HepG2 (cell line): ENCODE measurements around the gene DUSP12. TPM values are rescaled to one million over a fixed set of nuclear protein-coding genes. Genes with fewer than 3 reads are reported as not detected.

ENCODE experiments used
- BRCA1 ChIP-seq: sonication (generic); formaldehyde crosslinking; IDR thresholded peaks from 2 replicates; pipeline ENCODE4 v1.4.0; 2020; ENCODE audit warnings: missing genetic modification reagents
- HDAC2 ChIP-seq: sonication (generic); formaldehyde crosslinking; IDR thresholded peaks from 2 replicates; pipeline ENCODE4 v1.4.0; 2020; ENCODE audit warnings: missing genetic modification reagents
- NFYC ChIP-seq: IDR thresholded peaks from 2 replicates; pipeline ENCODE4 v1.6.1; 2016; ENCODE audit warnings: missing genetic modification reagents, missing compliant biosample characterization
- NONO ChIP-seq, 2 experiments: fragments of 450-650 bp in 1 of 2; sonication (generic) in 1 of 2; formaldehyde crosslinking in 1 of 2; IDR thresholded peaks in 1 of 2; conservative IDR thresholded peaks in 1 of 2; 2 replicates each; pipeline versions ENCODE4 v1.6.1 to v1.8.0; 2017 to 2022; ENCODE audit warnings: mild to moderate bottlenecking in 1 of 2, missing genetic modification reagents in 1 of 2, moderate library complexity in 1 of 2
- PHF8 ChIP-seq: sonication (generic); formaldehyde crosslinking; IDR thresholded peaks from 2 replicates; pipeline ENCODE4 v1.5.0; 2020; ENCODE audit warnings: missing genetic modification reagents
- SMARCC2 ChIP-seq: fragments of 450-650 bp; IDR thresholded peaks from 2 replicates; pipeline ENCODE4 v1.6.1; 2017; ENCODE audit warnings: antibody characterized with exemption, mild to moderate bottlenecking
- SSRP1 ChIP-seq: IDR thresholded peaks from 2 replicates; pipeline ENCODE4 v1.6.1; 2016; ENCODE audit warnings: control low read depth
- THAP11 ChIP-seq: IDR thresholded peaks from 2 replicates; pipeline ENCODE4 v1.6.1; 2016; ENCODE audit warnings: missing biosample characterization, missing genetic modification reagents
- XRCC5 ChIP-seq: fragments of 200-400 bp; formaldehyde crosslinking; optimal IDR thresholded peaks from 2 replicates; pipeline ENCODE3; 2017; ENCODE audit warnings: mild to moderate bottlenecking, low read length
- ZNF749 ChIP-seq: sonication (generic); formaldehyde crosslinking; IDR thresholded peaks from 2 replicates; pipeline ENCODE4 v1.8.0; 2022; ENCODE audit warnings: mild to moderate bottlenecking, missing genetic modification reagents, moderate library complexity, borderline replicate concordance
- ZNF768 ChIP-seq: sonication (generic); formaldehyde crosslinking; IDR thresholded peaks from 2 replicates; pipeline ENCODE4 v1.4.0; 2020; ENCODE audit warnings: missing genetic modification reagents
- polyA plus RNA-seq, 8 experiments: library from polyadenylated mRNA; depleted of rRNA in 3 of 8; stranded (reverse) in 7 of 8; unstranded in 1 of 8; fragments of >200 nt; fragmentation: Illumina TruSeq in 4 of 8; extraction: Trizol in 4 of 8; gene quantifications; 2 replicates each; pipeline versions ENCODE4 v1.2.1 to v1.2.3, GENCODE V29; 2011 to 2016; ENCODE audit warnings: low read depth in 4 of 8, missing spikeins in 1 of 8, mixed read lengths in 1 of 8; ENCODE audit not compliant: insufficient read depth in 1 of 8
- total RNA-seq, 5 experiments: library from RNA; depleted of rRNA; stranded (reverse); fragments of >200 nt; fragmentation: Illumina TruSeq; extraction: Trizol; gene quantifications; 2 replicates each; pipeline ENCODE4 v1.2.3, GENCODE V29; 2016; ENCODE audit warnings: low read depth in 1 of 5
- TF ChIP-seq, protein P1 (sequence below): sonication (generic); formaldehyde crosslinking; IDR thresholded peaks from 2 replicates; pipeline ENCODE4 v1.5.0; 2020; ENCODE audit warnings: mild to moderate bottlenecking, missing genetic modification reagents
- TF ChIP-seq, protein P2 (sequence below): sonication (generic); formaldehyde crosslinking; IDR thresholded peaks from 2 replicates; pipeline ENCODE4 v1.4.0; 2020; ENCODE audit warnings: missing genetic modification reagents
- TF ChIP-seq, protein P3 (sequence below): sonication (generic); formaldehyde crosslinking; IDR thresholded peaks from 2 replicates; pipeline ENCODE4 v1.9.0; 2021; ENCODE audit warnings: missing genetic modification reagents, borderline replicate concordance
- TF ChIP-seq, protein P4 (sequence below): sonication (generic); formaldehyde crosslinking; IDR thresholded peaks from 2 replicates; pipeline ENCODE4 v1.4.0; 2020; ENCODE audit warnings: low read depth, mild to moderate bottlenecking, missing genetic modification reagents
- TF ChIP-seq, protein P5 (sequence below): sonication (generic); formaldehyde crosslinking; IDR thresholded peaks from 2 replicates; pipeline ENCODE4 v1.5.0; 2020; ENCODE audit warnings: missing genetic modification reagents
- TF ChIP-seq, protein P6 (sequence below): sonication (generic); formaldehyde crosslinking; IDR thresholded peaks from 2 replicates; pipeline ENCODE4 v1.4.0; 2020; ENCODE audit warnings: missing genetic modification reagents, low read depth, mild to moderate bottlenecking, borderline replicate concordance
- TF ChIP-seq, protein P7 (sequence below): sonication (generic); formaldehyde crosslinking; IDR thresholded peaks from 2 replicates; pipeline ENCODE4 v1.5.0; 2020; ENCODE audit warnings: mild to moderate bottlenecking, missing genetic modification reagents

DUSP12 gene
- total and polyA plus RNA-seq, 2 of the 13 experiments (the other 11 are each of a cell fraction or from before 2014, with no cell fraction given) = 36.7 to 37.1 TPM

DNA sequence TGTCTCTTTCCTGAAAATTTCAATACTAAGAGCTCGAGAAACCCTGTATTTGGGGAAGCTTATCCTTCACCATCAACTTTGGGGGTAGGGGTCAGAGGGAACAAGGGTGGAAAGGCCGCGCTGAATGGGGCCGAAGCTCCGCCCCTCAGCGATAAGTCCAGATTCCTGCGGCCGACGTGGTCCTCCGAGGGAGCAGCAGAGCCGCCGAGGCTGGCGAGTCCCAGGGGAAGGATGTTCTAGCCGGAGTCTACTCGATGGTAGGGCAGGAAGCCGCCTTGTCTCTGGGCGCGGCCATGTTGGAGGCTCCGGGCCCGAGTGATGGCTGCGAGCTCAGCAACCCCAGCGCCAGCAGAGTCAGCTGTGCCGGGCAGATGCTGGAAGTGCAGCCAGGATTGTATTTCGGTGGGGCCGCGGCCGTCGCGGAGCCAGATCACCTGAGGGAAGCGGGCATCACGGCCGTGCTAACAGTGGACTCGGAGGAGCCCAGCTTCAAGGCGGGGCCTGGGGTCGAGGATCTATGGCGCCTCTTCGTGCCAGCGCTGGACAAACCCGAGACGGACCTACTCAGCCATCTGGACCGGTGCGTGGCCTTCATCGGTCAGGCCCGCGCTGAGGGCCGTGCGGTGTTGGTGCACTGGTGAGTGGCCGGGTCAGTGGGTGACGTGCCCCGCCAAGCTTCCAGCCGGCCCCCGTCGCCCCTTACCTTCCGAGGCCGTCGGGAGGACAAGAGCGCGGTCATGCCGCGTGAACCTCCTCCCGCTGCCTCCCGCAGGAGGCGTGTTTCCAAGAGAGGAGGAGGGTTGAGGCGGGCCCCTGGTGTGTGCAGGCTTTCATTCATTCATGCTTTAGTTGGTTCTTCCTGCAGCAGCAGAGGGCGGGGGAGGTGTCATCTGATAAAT, at the start of gene DUSP12 (continued):
- TF ChIP-seq, protein P1, sequence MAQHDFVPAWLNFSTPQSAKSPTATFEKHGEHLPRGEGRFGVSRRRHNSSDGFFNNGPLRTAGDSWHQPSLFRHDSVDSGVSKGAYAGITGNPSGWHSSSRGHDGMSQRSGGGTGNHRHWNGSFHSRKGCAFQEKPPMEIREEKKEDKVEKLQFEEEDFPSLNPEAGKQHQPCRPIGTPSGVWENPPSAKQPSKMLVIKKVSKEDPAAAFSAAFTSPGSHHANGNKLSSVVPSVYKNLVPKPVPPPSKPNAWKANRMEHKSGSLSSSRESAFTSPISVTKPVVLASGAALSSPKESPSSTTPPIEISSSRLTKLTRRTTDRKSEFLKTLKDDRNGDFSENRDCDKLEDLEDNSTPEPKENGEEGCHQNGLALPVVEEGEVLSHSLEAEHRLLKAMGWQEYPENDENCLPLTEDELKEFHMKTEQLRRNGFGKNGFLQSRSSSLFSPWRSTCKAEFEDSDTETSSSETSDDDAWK (CRISPR knock-in tag) = no peak
- TF ChIP-seq NFYC (no peak), ZNF749 (CRISPR knock-in tag) (peak; percentile 53), PHF8 (peak; percentile 98), SSRP1 (no peak), BRCA1 (no peak; the same call in 1 of the 2 replicates), ZNF768 (CRISPR knock-in tag) (peak; percentile 80), SMARCC2 (no peak), XRCC5 (peak; percentile 52), THAP11 (peak; percentile 86), NONO (IDR thresholded peaks at IDR 0.05) (no peak), NONO (CRISPR knock-in tag; conservative IDR thresholded peaks at IDR 0.05) (peak; percentile 67), HDAC2 (CRISPR knock-in tag) (peak; percentile 55)
- TF ChIP-seq, protein P2, sequence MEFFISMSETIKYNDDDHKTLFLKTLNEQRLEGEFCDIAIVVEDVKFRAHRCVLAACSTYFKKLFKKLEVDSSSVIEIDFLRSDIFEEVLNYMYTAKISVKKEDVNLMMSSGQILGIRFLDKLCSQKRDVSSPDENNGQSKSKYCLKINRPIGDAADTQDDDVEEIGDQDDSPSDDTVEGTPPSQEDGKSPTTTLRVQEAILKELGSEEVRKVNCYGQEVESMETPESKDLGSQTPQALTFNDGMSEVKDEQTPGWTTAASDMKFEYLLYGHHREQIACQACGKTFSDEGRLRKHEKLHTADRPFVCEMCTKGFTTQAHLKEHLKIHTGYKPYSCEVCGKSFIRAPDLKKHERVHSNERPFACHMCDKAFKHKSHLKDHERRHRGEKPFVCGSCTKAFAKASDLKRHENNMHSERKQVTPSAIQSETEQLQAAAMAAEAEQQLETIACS (CRISPR knock-in tag) = no peak
- TF ChIP-seq, protein P3, sequence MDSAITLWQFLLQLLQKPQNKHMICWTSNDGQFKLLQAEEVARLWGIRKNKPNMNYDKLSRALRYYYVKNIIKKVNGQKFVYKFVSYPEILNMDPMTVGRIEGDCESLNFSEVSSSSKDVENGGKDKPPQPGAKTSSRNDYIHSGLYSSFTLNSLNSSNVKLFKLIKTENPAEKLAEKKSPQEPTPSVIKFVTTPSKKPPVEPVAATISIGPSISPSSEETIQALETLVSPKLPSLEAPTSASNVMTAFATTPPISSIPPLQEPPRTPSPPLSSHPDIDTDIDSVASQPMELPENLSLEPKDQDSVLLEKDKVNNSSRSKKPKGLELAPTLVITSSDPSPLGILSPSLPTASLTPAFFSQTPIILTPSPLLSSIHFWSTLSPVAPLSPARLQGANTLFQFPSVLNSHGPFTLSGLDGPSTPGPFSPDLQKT (CRISPR knock-in tag) = no peak
- TF ChIP-seq, protein P4, sequence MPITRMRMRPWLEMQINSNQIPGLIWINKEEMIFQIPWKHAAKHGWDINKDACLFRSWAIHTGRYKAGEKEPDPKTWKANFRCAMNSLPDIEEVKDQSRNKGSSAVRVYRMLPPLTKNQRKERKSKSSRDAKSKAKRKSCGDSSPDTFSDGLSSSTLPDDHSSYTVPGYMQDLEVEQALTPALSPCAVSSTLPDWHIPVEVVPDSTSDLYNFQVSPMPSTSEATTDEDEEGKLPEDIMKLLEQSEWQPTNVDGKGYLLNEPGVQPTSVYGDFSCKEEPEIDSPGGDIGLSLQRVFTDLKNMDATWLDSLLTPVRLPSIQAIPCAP (CRISPR knock-in tag) = peak; percentile 30; the same call in 1 of the 2 replicates
- TF ChIP-seq, protein P5, sequence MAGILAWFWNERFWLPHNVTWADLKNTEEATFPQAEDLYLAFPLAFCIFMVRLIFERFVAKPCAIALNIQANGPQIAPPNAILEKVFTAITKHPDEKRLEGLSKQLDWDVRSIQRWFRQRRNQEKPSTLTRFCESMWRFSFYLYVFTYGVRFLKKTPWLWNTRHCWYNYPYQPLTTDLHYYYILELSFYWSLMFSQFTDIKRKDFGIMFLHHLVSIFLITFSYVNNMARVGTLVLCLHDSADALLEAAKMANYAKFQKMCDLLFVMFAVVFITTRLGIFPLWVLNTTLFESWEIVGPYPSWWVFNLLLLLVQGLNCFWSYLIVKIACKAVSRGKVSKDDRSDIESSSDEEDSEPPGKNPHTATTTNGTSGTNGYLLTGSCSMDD (CRISPR knock-in tag) = no peak
- TF ChIP-seq, protein P6, sequence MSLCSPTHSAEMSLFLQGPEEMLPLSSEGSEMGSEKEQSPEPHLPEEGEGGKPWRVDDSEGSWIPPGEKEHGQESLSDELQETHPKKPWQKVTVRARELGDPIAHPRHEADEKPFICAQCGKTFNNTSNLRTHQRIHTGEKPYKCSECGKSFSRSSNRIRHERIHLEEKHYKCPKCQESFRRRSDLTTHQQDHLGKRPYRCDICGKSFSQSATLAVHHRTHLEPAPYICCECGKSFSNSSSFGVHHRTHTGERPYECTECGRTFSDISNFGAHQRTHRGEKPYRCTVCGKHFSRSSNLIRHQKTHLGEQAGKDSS (CRISPR knock-in tag) = peak; percentile 35; the same call in 1 of the 2 replicates
- TF ChIP-seq, protein P7, sequence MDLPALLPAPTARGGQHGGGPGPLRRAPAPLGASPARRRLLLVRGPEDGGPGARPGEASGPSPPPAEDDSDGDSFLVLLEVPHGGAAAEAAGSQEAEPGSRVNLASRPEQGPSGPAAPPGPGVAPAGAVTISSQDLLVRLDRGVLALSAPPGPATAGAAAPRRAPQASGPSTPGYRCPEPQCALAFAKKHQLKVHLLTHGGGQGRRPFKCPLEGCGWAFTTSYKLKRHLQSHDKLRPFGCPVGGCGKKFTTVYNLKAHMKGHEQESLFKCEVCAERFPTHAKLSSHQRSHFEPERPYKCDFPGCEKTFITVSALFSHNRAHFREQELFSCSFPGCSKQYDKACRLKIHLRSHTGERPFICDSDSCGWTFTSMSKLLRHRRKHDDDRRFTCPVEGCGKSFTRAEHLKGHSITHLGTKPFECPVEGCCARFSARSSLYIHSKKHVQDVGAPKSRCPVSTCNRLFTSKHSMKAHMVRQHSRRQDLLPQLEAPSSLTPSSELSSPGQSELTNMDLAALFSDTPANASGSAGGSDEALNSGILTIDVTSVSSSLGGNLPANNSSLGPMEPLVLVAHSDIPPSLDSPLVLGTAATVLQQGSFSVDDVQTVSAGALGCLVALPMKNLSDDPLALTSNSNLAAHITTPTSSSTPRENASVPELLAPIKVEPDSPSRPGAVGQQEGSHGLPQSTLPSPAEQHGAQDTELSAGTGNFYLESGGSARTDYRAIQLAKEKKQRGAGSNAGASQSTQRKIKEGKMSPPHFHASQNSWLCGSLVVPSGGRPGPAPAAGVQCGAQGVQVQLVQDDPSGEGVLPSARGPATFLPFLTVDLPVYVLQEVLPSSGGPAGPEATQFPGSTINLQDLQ (CRISPR knock-in tag) = peak; percentile 65; the same call in 1 of the 2 replicates
